OCI-LY7 (cell line): Measurements from ENCODE around the gene DUOXA1.

Experiments used
- EZH2phosphoT487 ChIP-seq: fragments of 200-600 bp; sonication (generic); IDR thresholded peaks from 2 replicates; pipeline ENCODE4 v1.6.1; 2018; ENCODE audit warnings: low read depth, borderline replicate concordance, mild to moderate bottlenecking, mixed run types, antibody characterized with exemption, low read length, moderate library complexity, mixed read lengths
- TF ChIP-seq, protein P1 (sequence below): fragments of 200-600 bp; sonication (generic); conservative IDR thresholded peaks from 2 replicates; pipeline ENCODE4 v1.5.1; 2014; ENCODE audit warnings: mild to moderate bottlenecking, antibody characterized with exemption, low read length, moderate library complexity, mixed read lengths

DNA sequence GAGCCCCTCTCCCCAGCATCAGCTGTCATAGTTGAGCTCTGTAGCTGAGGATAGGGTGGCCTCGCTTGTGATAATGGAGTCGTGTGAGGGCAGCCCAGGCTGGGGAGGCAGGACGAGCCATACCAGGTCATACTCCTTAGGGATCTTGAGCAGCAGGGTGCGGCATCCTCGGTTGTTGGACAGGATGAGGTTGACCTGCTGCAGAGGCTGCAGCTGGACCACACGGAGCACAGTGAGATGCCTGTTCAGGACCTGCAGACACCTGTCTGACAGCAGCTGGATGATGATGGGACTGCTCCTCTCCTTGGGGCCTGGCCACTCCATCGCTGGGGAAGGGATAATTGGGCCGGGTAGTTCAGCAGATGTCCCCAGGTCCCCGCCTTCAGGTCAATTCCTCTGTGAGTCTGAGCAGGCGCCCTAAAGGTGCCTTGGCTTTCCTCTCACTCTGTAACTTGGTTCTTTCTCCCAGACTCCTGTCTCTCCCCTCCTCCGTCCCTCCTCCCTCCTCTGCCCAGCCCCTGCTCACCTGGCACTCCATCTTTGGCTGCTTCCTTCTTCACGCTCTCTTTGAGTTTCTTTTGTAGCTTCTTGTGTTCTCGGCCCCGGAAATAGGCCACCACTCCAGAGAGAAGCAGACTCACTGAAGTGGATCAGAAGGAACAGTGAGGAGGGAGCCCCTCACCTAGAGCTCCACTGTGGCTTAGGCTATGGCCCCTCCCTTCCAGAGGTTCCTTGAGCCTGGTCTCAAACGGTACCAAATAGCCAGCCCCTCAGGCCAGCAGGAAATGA, 23.5 kb downstream of the DUOXA1 start:
- TF ChIP-seq, protein P1, sequence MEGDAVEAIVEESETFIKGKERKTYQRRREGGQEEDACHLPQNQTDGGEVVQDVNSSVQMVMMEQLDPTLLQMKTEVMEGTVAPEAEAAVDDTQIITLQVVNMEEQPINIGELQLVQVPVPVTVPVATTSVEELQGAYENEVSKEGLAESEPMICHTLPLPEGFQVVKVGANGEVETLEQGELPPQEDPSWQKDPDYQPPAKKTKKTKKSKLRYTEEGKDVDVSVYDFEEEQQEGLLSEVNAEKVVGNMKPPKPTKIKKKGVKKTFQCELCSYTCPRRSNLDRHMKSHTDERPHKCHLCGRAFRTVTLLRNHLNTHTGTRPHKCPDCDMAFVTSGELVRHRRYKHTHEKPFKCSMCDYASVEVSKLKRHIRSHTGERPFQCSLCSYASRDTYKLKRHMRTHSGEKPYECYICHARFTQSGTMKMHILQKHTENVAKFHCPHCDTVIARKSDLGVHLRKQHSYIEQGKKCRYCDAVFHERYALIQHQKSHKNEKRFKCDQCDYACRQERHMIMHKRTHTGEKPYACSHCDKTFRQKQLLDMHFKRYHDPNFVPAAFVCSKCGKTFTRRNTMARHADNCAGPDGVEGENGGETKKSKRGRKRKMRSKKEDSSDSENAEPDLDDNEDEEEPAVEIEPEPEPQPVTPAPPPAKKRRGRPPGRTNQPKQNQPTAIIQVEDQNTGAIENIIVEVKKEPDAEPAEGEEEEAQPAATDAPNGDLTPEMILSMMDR, result no peak
- TF ChIP-seq EZH2phosphoT487, result no peak
